Kidney (tissue), 14 donors: Measurements from ENCODE around the gene ACP2. TPM values are rescaled to one million over a fixed set of nuclear protein-coding genes. Genes with fewer than 3 reads are reported as not detected.

Experiments
- DNase-seq, 5 donors: peaks; one replicate each; pipeline ENCODE4 v3.0.0-alpha.2; 2013 to 2020
- FAIRE-seq: peaks from 2 replicates; lab custom pipeline; 2012; peaks lifted over from hg19 to GRCh38; lab: Jason Lieb, UNC
- H3K27ac ChIP-seq, 2 donors: one replicate each; pipeline ENCODE4 v1.7.0; 2013; ENCODE audit warnings: low read depth in 2 of 2, low read length in 2 of 2, inconsistent platforms in 1 of 2
- H3K27me3 ChIP-seq: one replicate; pipeline ENCODE4 v1.7.1; 2013; ENCODE audit warnings: low read length, inconsistent platforms; ENCODE audit not compliant: control insufficient read depth, insufficient read depth
- H3K36me3 ChIP-seq, 3 donors: one replicate each; pipeline versions ENCODE4 v1.7.0 to v1.7.1; 2013; ENCODE audit warnings: low read length in 3 of 3, control low read depth in 1 of 3, inconsistent platforms in 1 of 3; ENCODE audit not compliant: insufficient read depth in 3 of 3, control insufficient read depth in 2 of 3
- H3K4me1 ChIP-seq, 3 donors: one replicate each; pipeline versions ENCODE4 v1.7.0 to v1.7.1; 2013; ENCODE audit warnings: low read length in 3 of 3, inconsistent platforms in 1 of 3, low read depth in 1 of 3; ENCODE audit not compliant: control insufficient read depth in 2 of 3, insufficient read depth in 2 of 3
- H3K4me3 ChIP-seq, 3 donors: one replicate each; pipeline versions ENCODE4 v1.7.0 to v1.8.1; 2013; ENCODE audit warnings: low read length in 3 of 3, control low read depth in 1 of 3, inconsistent platforms in 1 of 3
- H3K9ac ChIP-seq, 3 donors: one replicate each; pipeline versions ENCODE4 v1.7.0 to v1.7.1; 2013; ENCODE audit warnings: low read length in 3 of 3, control low read depth in 1 of 3, inconsistent platforms in 1 of 3
- H3K9me3 ChIP-seq, 3 donors: one replicate each; pipeline versions ENCODE4 v1.7.0 to v1.7.1; 2013; ENCODE audit warnings: low read length in 3 of 3, control low read depth in 1 of 3, inconsistent platforms in 1 of 3; ENCODE audit not compliant: control insufficient read depth in 2 of 3, insufficient read depth in 1 of 3
- CTCF ChIP-seq: IDR thresholded peaks from 3 replicates; pipeline ENCODE4 v1.5.1; 2012; ENCODE audit warnings: mild to moderate bottlenecking, moderate library complexity, borderline replicate concordance; ENCODE audit not compliant: insufficient read depth; ENCODE audit errors: extremely low read depth
- intact Hi-C: fragments of 100-400 bp; cut with DNase I; formaldehyde crosslinking; loops from one replicate; pipeline ENCODE4 v1.11.1; 2022
- polyA plus RNA-seq: library from polyadenylated mRNA; stranded (reverse); fragments of 350-450 nt; fragmentation: Illumina TruSeq; extraction: RNeasy Lipid Tissue Mini Kit (QIAGEN cat#74804); gene quantifications from one replicate; pipeline ENCODE4 v1.2.3, GENCODE V29; 2014; ENCODE audit warnings: low read depth, low replicate concordance; ENCODE audit not compliant: insufficient read depth
- total RNA-seq: library from RNA; stranded (reverse); fragmentation: NEBNext Ultra II Directional; extraction: Animal tissue kit (Norgen Biotek cat#: 25700); gene quantifications from one replicate; pipeline ENCODE4 v1.2.1, GENCODE V29; 2021
- donor health status: control.
- donor health status: control.
- donor health status: control.
- donor health status: control.
- donor health status: control.
- donor health status: DM: yes; HTN: yes; CAD: no.
- donor health status: Normal renal cell carcinoma (clear cell type).

The ACP2 gene
- total and polyA plus RNA-seq, 2 donors from 2014 or later, result 45.1 to 72.7 TPM

GRCh38 chr11:47269002-47269828 is 20.6 kb upstream of the ACP2 start:
- peaks cover 8 to 26% (median 18%) of the 10 kb centered on the region in 3 donors for H3K4me1 ChIP-seq
- peak overlapping the region; percentile 73 to 81 (median 79) for H3K4me3 ChIP-seq
- intact Hi-C loops, result no loop called here
- peak overlapping the region; percentile 91 to 93 for H3K27ac ChIP-seq
- DNase-seq, result peak; percentile 92 to 96 (median 95)
- no peak for TF ChIP-seq CTCF
- H3K9me3 ChIP-seq, result no peaks in the 10 kb centered on the region
- no peaks in the 10 kb centered on the region for H3K36me3 ChIP-seq
- H3K27me3 ChIP-seq, result no peaks in the 10 kb centered on the region
- peak overlapping the region; percentile 55 to 71 (median 69) for H3K9ac ChIP-seq
- no peak for FAIRE-seq

- Histone ChIP-seq H3K9ac (peak overlapping the region in 1 of 3 donors; percentile 48), H3K27me3 (no peaks in the 10 kb centered on the region), H3K4me1 (peaks cover 8 to 26% (median 18%) of the 10 kb centered on the region in 3 donors), H3K27ac (peak overlapping the region; percentile 91 to 93), H3K9me3 (no peaks in the 10 kb centered on the region), H3K4me3 (peak overlapping the region in 2 of 3 donors; percentile 78 to 79), H3K36me3 (no peaks in the 10 kb centered on the region)
- FAIRE-seq (no peak), DNase-seq (peak in 2 of 5 donors; percentile 47 to 48)
- intact Hi-C loops, result no loop called here
- TF ChIP-seq CTCF, result no peak
Observed at GRCh38 chr11:47268448-47269001, 19.9 kb upstream of the ACP2 start.

GRCh38 chr11:47267876-47268275 is 19.3 kb upstream of the ACP2 start:
- Histone ChIP-seq H3K27me3 (no peaks in the 10 kb centered on the region), H3K4me1 (peaks cover 8 to 26% (median 18%) of the 10 kb centered on the region in 3 donors), H3K9ac (no peak overlapping the region), H3K36me3 (peaks cover 0 to under 1% (median 0%) of the 10 kb centered on the region in 3 donors), H3K9me3 (no peaks in the 10 kb centered on the region), H3K4me3 (no peak overlapping the region), H3K27ac (no peak overlapping the region)
- intact Hi-C loops, result no loop called here
- no peak for FAIRE-seq
- peak in 1 of 5 donors; percentile 55 for DNase-seq
- no peak for TF ChIP-seq CTCF
